ENCODE results near the gene OR9A4.
"Not testable (repeated sequence)": the region's sequence is repeated elsewhere in the genome, so short reads cannot be mapped to it uniquely, and the experiment has no call there.

Gene OR9A4, protein sequence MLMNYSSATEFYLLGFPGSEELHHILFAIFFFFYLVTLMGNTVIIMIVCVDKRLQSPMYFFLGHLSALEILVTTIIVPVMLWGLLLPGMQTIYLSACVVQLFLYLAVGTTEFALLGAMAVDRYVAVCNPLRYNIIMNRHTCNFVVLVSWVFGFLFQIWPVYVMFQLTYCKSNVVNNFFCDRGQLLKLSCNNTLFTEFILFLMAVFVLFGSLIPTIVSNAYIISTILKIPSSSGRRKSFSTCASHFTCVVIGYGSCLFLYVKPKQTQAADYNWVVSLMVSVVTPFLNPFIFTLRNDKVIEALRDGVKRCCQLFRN

DNA sequence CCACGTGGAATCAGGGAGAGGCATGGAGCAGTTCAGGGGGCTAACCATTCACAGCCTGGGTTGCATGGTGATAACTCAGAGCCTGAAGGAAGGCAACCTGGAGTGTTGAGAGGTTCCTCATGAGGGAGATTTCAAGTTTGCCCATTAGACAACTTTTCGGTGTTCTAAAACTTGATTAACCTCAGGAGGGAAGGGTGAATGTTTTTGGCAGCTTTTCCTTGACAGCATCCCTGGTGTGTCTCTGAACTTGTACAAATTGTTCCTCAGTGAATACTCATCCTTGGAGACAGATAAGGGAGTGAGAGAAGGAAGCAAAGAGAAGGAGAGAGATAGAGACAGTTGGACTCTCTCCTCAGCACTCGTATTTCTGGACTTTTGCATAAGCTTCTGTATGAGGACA, at the start of gene OR9A4:
OR9A4 (plus strand) TSS at position 301 of the 400 bp plus-strand sequence. CDS start 2,477 bp downstream, outside the sequence.
- no peak for DNase-seq

- DNase-seq: no peak
Measured at GRCh38 chr7:141866974-141867373, 49.2 kb upstream of the OR9A4 start.

- no peak for DNase-seq
Measured at GRCh38 chr7:141872931-141873330, 43.3 kb upstream of the OR9A4 start.

DNA sequence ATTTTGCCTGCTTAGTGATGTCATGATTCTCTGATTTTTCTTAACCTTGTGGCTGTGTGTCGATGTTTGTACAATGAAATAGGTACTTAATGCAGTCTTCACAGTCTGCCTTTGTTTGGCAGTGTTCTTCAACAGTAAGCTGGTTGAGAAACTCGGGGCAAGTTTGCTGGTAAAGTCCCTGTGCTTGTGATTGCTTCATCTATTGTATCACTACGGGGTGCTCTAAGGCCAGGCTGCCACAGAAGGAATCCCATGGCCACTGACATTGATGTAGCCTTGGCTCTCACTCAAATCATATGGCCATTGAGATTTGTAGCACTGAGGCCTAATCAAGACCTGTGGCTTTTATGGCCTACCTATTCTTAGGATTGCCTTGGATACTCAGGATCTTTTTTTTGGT, 41.4 kb upstream of the OR9A4 start:
- no peak for DNase-seq

GRCh38 chr7:141875453-141875852, 40.7 kb upstream of the OR9A4 start:
- DNase-seq: no peak

DNA sequence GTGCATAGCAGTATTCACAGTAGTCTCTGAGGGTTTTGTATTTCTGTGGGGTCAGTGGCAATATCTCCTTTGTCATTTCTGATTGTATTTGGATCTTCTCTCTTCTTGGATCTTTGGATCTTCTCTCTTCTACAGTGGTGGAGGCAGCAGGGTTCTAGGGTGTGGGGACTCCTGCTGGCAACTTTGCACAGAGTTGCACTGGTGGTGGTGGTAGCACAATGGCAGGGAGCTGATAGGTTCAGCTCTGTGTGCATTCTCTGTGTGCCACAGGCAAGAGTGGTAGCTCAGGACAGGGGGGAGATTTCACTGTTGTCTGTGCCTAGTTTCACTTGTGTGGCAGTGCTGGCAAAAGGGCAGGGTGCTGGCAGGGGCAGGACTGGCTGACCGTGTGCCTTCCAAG, 39.8 kb upstream of the OR9A4 start:
- DNase-seq: no peak

DNA sequence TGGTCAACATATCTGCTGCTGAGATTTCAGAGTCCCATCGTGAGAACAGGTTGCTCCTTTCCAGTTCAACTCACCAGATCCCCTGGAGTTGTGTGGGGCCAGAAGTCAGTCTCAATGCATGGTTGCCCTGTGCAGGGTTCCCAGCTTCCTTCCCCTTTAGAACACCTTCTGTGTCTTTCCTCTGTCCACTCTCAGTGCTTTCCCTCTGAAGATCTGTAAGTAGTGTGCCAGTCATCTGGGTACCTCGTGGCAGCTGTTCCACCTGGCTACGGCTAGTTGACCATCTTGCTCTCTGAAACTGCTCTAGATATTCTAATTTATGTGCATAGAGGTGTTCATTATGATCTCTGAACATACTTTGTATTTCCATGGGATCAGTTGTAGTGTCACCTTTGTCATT, 38.8 kb upstream of the OR9A4 start:
- no peak for DNase-seq

- DNase-seq: no peak
Measured at GRCh38 chr7:141880960-141881359, 35.2 kb upstream of the OR9A4 start.

GRCh38 chr7:141884539-141885225, 31.5 kb upstream of the OR9A4 start:
- no peak for DNase-seq

GRCh38 chr7:141889321-141889720, 26.9 kb upstream of the OR9A4 start:
- DNase-seq: no peak

DNA sequence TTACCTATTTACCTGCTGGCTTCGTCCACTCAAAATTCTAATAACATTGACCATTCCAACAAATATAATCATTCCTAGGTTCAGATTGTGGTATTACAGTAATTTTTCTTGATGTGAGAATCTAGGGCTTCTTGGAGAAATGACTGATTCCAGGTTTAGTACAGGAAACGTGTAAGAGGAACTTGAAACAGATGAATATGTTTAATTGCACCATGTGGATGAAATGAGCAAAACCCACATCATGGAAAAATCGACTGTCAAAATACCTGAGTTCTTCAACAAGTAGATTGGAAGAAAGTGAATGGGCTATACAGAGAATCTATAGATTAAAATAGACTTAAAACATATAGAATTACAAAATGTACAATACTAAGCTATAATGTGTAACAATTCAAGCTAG, 24.9 kb upstream of the OR9A4 start:
- DNase-seq: no peak

GRCh38 chr7:141899366-141899765, 16.8 kb upstream of the OR9A4 start:
- DNase-seq: not testable (repeated sequence)

- no peak for DNase-seq
Measured at GRCh38 chr7:141906285-141906684, 9.9 kb upstream of the OR9A4 start.

DNA sequence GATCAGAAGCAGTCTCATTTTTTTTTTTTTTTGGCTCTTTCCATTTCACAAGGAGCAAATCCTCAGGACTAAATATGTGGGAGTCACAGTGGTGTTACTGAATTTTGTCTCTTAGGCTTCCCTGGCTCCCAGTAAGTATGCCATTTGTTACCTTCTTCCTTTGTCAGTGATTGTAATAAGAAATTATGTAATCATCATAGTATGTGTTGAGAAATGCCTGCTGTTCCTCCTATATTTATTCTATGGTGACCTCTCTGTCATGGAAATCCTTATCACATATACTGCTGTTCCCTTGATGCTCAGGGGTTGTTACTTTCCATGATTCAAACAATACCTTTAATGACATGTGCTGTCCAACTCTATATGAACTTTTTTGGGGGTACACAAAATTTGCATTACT, 4.8 kb upstream of the OR9A4 start:
- no peak for DNase-seq

- DNase-seq: no peak
Measured at GRCh38 chr7:141915565-141915964, 634 bp upstream of the OR9A4 start.

GRCh38 chr7:141920281-141920680, 4.1 kb downstream of the OR9A4 start:
- DNase-seq: no peak

GRCh38 chr7:141928146-141928844, 12.1 kb downstream of the OR9A4 start:
- DNase-seq: no peak

- DNase-seq: no peak
Measured at GRCh38 chr7:141928845-141929195, 12.6 kb downstream of the OR9A4 start.

DNA sequence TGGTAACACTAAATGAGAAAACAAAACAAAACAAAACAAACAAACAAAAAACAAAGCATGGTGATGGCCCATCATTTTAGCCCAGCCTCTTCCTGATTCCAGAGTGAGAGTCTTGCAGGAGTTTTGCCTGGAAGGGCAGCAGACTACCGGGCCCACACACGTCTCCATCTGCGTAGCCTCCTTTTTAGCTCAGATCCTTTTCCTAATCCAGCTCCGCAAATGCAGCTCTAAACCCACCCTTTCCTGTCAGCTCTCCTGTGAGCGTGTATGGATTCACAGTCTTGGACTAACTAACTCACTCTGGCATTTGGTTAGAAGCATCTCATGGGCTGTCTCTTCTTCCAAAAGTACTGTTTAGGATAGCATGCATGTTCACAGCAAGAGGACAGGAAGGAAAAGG, 14.0 kb downstream of the OR9A4 start:
- DNase-seq: no peak

DNA sequence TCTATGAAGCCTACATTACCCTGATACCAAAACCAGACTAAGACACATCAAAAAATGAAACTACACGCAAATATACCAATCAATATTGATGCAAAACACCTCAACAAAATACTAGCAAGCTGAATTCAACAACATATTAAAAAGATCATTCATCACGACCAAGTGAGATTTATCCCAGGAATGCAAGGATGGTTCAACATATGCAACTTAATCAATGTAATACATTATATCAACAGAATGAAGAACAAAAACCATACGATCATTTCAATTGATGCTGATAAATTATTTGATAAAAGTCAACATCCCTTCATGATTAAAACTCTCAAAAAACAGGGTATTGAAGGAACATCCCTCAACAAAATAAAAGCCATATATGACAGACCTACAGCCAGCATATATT, 24.9 kb downstream of the OR9A4 start:
- DNase-seq: no peak

GRCh38 chr7:141943846-141944245, 27.6 kb downstream of the OR9A4 start:
- no peak for DNase-seq

GRCh38 chr7:141944811-141945210, 28.6 kb downstream of the OR9A4 start:
- no peak for DNase-seq

- no peak for DNase-seq
Measured at GRCh38 chr7:141945356-141945755, 29.2 kb downstream of the OR9A4 start.

GRCh38 chr7:141946796-141947195, 30.6 kb downstream of the OR9A4 start, which contains the start of gene CLEC5A:
Gene CLEC5A (minus strand): TSS chr7:141946974. CDS start chr7:141946292, 682 bp downstream.
- no peak for DNase-seq

All from activated CD8-positive, alpha-beta memory T cell treated with anti-CD3 and anti-CD28 coated beads for 24 hours (primary cell).